PC-3 (cell line): ENCODE results near the gene CIZ1. TPM values are rescaled to one million over a fixed set of nuclear protein-coding genes. Genes with fewer than 3 reads are reported as not detected.

ENCODE experiments used
- ATAC-seq: fragments of 200-7000 bp; cut with Tn5 transposase; 2 replicates; pipeline ENCODE4 v1.9.1; 2020; ENCODE audit warnings: mild to moderate bottlenecking, moderate library complexity
- BruUV-seq: library from RNA; stranded (reverse); fragments of 400-500 nt; replicated peaks from 2 replicates; lab custom pipeline; 2021; lab: Mats Ljungman, UMichigan
- CTCF ChIA-PET: fragments of 300-600 bp; sonication (Branson Sonifier 250); formaldehyde crosslinking; loops from one replicate; lab custom pipeline; 2022; ENCODE audit warnings: antibody characterized with exemption; lab: Charles Lee
- POLR2A ChIA-PET: fragments of 300-600 bp; sonication (Branson Sonifier 250); formaldehyde crosslinking; loops from one replicate; lab custom pipeline; 2022; ENCODE audit warnings: antibody characterized with exemption; ENCODE audit not compliant: unreplicated experiment; lab: Charles Lee
- DNase-seq: peaks from one replicate; pipeline ENCODE4 v3.0.0-alpha.2; 2015
- H2AFZ ChIP-seq: fragments of 300-600 bp; sonication (generic); 2 replicates; pipeline ENCODE4 v1.6.0; 2016; ENCODE audit warnings: antibody characterized with exemption, low read length
- H3F3A ChIP-seq: fragments of 300-600 bp; sonication (generic); one replicate; pipeline ENCODE4 v1.6.0; 2017; ENCODE audit warnings: antibody characterized with exemption, low read length, control low read depth, mild to moderate bottlenecking; ENCODE audit not compliant: unreplicated experiment
- H3K27ac ChIP-seq: fragments of 300-600 bp; sonication (generic); 2 replicates; pipeline ENCODE4 v1.5.1; 2016; ENCODE audit warnings: mild to moderate bottlenecking, low read length
- H3K27me3 ChIP-seq: fragments of 300-600 bp; sonication (generic); 2 replicates; pipeline ENCODE4 v1.6.1; 2016; ENCODE audit warnings: low read length, mixed read lengths
- H3K36me3 ChIP-seq: fragments of 300-600 bp; sonication (generic); 2 replicates; pipeline ENCODE4 v1.6.1; 2016; ENCODE audit warnings: low read depth, mixed run types, low read length, mixed read lengths
- H3K4me1 ChIP-seq: fragments of 300-600 bp; sonication (generic); 2 replicates; pipeline ENCODE4 v1.5.1; 2016; ENCODE audit warnings: low read length; ENCODE audit not compliant: insufficient read depth
- H3K4me2 ChIP-seq: fragments of 300-600 bp; sonication (generic); 2 replicates; pipeline ENCODE4 v1.6.0; 2016; ENCODE audit warnings: low read length
- H3K4me3 ChIP-seq: fragments of 300-600 bp; sonication (generic); 2 replicates; pipeline ENCODE4 v1.5.1; 2016; ENCODE audit warnings: mild to moderate bottlenecking, low read length, mixed read lengths
- H3K79me2 ChIP-seq: fragments of 300-600 bp; sonication (generic); 2 replicates; pipeline ENCODE4 v1.6.1; 2017; ENCODE audit warnings: low read length, mixed read lengths
- H3K9ac ChIP-seq: fragments of 300-600 bp; sonication (generic); 2 replicates; pipeline ENCODE4 v1.6.0; 2016; ENCODE audit warnings: mild to moderate bottlenecking, low read length
- H3K9me2 ChIP-seq: fragments of 300-600 bp; sonication (generic); replicated peaks from 2 replicates; pipeline ENCODE4 v1.6.1; 2016; ENCODE audit warnings: mixed run types, low read length, mixed read lengths
- H3K9me3 ChIP-seq: fragments of 300-600 bp; sonication (generic); 2 replicates; pipeline ENCODE4 v1.6.1; 2016; ENCODE audit warnings: low read length, mixed read lengths
- H4K20me1 ChIP-seq: fragments of 300-600 bp; sonication (generic); 2 replicates; pipeline ENCODE4 v1.6.1; 2016; ENCODE audit warnings: low read length, mixed read lengths
- EZH2 ChIP-seq: fragments of 300-600 bp; sonication (generic); IDR thresholded peaks from one replicate; pipeline ENCODE4 v1.6.1; 2017; ENCODE audit warnings: antibody characterized with exemption, mild to moderate bottlenecking, low read length; ENCODE audit not compliant: unreplicated experiment
- EZH2phosphoT487 ChIP-seq: fragments of 300-600 bp; sonication (generic); IDR thresholded peaks from 2 replicates; pipeline ENCODE4 v1.6.1; 2018; ENCODE audit warnings: mild to moderate bottlenecking, antibody characterized with exemption, low read length, borderline replicate concordance
- intact Hi-C: fragments of 100-400 bp; cut with micrococcal nuclease; formaldehyde crosslinking; loops from 2 replicates; pipeline ENCODE4 v1.9.0; 2023
- total RNA-seq: library from RNA; depleted of rRNA; stranded (reverse); fragments of >200 nt; gene quantifications from 2 replicates; pipeline ENCODE4 v1.2.3, GENCODE V29; 2014
- TF ChIP-seq, protein P1 (sequence below): fragments of 300-600 bp; sonication (generic); conservative IDR thresholded peaks from 2 replicates; pipeline ENCODE4 v1.5.1; 2017; ENCODE audit warnings: antibody characterized with exemption, low read depth, mild to moderate bottlenecking, low read length

Gene CIZ1
- total RNA-seq, 1 experiment from 2014 or later, result 46.1 TPM

DNA sequence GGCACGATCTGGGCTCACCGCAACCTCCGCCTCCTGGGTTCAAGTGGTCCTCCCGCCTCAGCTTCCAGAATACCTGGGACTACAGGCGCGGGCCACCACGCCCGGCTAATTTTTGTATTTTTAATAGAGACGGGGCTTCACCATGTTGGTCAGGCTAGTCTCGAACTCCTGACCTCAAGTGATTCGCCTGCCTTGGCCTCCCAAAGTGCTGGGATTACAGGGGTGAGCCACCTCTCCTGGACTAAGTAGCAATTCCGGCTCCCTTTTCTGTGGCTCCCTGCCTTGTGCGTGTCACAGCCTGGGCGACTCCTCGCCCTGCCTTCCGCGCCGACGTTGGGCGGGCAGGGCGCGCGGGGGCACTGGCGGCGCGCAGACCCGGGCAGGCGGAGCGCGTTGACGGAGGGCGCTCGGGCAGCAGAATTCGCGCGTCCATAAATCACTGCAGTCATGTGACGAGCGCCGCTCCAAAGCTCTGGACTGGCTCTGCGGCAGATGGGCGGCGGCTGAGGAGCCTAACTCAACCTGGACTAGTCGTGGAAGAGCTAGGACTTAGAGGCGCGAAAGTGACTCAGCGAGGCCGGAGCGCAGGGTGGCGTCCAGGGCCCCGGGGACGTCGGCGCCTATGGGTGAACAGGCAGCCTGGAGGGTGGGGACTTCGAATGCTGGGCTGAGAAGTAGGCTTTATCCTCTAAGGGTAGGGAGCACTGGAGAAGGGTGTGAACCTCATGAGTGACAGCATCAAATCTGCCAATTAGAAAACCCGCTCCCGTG lies 1.4 kb upstream of the CIZ1 start:
- H3K9me2 ChIP-seq, result no peaks in the 10 kb centered on the region
- ChIA-PET CTCF (no interaction called here), POLR2A (interaction anchor here (0.6 kb wide), 1 partner anchor 101 kb away, joined by 5 read pairs; no protein-coding TSS in a partner anchor)
- H3K9me3 ChIP-seq, result no peaks in the 10 kb centered on the region
- ATAC-seq (peak; percentile 84), DNase-seq (peak; percentile 93)
- TF ChIP-seq, protein P1, sequence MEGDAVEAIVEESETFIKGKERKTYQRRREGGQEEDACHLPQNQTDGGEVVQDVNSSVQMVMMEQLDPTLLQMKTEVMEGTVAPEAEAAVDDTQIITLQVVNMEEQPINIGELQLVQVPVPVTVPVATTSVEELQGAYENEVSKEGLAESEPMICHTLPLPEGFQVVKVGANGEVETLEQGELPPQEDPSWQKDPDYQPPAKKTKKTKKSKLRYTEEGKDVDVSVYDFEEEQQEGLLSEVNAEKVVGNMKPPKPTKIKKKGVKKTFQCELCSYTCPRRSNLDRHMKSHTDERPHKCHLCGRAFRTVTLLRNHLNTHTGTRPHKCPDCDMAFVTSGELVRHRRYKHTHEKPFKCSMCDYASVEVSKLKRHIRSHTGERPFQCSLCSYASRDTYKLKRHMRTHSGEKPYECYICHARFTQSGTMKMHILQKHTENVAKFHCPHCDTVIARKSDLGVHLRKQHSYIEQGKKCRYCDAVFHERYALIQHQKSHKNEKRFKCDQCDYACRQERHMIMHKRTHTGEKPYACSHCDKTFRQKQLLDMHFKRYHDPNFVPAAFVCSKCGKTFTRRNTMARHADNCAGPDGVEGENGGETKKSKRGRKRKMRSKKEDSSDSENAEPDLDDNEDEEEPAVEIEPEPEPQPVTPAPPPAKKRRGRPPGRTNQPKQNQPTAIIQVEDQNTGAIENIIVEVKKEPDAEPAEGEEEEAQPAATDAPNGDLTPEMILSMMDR, result peak; percentile 60
- TF ChIP-seq EZH2, result no peak
- TF ChIP-seq EZH2phosphoT487, result no peak
- peak overlapping the region; percentile 77 for H2AFZ ChIP-seq
- peaks cover 15% of the 10 kb centered on the region for H3K79me2 ChIP-seq
- H3K4me1 ChIP-seq, result peaks cover 9% of the 10 kb centered on the region; the same call in 1 of the 2 replicates
- peak overlapping the region; percentile 64 for H3K27ac ChIP-seq
- TSS peak; percentile 20 for BruUV-seq
- intact Hi-C loops, result no loop called here
- H3K27me3 ChIP-seq, result no peaks in the 10 kb centered on the region
- no peaks in the 10 kb centered on the region for H4K20me1 ChIP-seq
- no peaks in the 10 kb centered on the region for H3K36me3 ChIP-seq
- 0 out of 2 replicates have a peak overlapping the region, but pooled peaks have one; percentile 29 for H3K9ac ChIP-seq
- H3K4me3 ChIP-seq, result peak overlapping the region; percentile 38; the same call in 1 of the 2 replicates
- peak overlapping the region; percentile 49 for H3K4me2 ChIP-seq
- H3F3A ChIP-seq, result no peaks in the 10 kb centered on the region

DNA sequence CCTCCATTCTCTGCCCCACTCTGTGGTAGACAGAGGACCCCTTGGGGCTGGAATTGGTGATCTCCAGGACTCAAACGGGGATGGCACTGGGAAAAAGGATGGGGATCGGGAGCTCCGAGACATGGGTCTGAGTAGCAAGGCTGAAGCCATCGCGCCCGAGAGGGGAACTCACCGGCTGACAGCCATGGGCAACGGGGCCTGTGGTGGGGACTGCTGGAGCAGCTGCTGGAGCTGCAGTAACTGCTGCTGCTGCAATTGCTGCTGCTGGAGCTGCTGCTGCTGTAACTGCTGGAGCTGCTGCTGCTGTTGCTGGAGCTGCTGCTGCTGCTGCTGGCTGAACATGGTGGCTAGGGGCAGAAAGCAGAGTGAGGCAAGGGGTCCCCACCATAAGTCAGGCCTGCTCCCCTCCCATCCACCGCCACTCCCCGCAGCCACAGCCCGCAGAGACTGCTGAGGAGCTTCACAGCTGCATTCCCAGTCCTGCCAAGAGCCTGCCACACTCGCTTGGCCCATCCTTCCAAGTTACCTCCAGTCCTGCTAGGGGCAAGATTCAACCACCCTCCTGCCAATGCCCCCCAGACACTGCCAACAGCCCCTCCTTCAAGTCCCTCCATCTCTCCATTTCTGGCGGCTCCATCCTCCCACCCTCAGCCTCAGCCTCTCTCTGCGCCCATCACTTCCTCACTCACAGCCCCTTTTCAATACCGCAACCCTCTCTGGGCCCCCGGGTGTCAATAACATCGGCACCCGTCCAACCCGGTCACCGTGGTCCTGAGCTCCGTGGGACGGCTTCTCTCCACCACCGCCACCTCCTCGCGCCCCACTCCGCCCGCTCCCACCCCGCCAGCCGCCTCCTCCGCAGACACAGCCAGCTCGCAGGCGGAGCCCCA lies 611 bp downstream of the CIZ1 start:
- TSS peak; percentile 29 for BruUV-seq
- intact Hi-C loops, result no loop called here
- H3K4me3 ChIP-seq, result peak overlapping the region; percentile 89
- ATAC-seq, result peak; percentile 13
- peaks cover 15% of the 10 kb centered on the region for H3K79me2 ChIP-seq
- POLR2A ChIA-PET, result interaction anchor here (0.5 kb wide), 1 partner anchor 31 kb away, joined by 4 read pairs; no protein-coding TSS in a partner anchor
- H3K4me2 ChIP-seq, result peak overlapping the region; percentile 92
- H3K36me3 ChIP-seq, result 0 out of 2 replicates have a peak, but pooled peaks cover 3% of the 10 kb centered on the region
- no peaks in the 10 kb centered on the region for H3F3A ChIP-seq
- H3K27me3 ChIP-seq, result no peaks in the 10 kb centered on the region
- peak overlapping the region; percentile 96 for H2AFZ ChIP-seq
- CTCF ChIA-PET, result no interaction called here
- no peaks in the 10 kb centered on the region for H4K20me1 ChIP-seq
- peak overlapping the region; percentile 92 for H3K9ac ChIP-seq
- no peaks in the 10 kb centered on the region for H3K9me2 ChIP-seq
- no peak for TF ChIP-seq EZH2
- no peaks in the 10 kb centered on the region for H3K9me3 ChIP-seq
- H3K27ac ChIP-seq, result no peak overlapping the region
- H3K4me1 ChIP-seq, result peaks cover 9% of the 10 kb centered on the region; the same call in 1 of the 2 replicates
- no peak for DNase-seq

DNA sequence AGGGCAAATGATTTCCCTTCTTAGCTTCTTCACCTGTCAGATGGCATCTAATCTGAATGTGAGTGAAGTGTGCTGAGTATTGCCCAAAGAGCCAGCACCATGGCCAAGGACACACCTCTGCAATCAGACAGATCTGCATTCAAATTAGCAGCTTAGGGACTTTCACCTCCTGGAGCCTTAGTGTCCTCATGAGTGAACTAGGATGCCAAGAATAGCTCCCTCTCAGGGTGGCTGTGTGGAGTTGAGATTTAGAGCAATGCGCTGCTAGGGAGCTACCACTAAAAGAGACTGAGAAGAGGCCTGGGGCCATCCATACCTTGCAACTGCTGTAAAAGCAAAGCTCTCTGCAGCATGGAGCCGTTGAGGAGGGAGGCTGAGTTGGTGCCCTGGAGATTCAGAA lies 1.4 kb downstream of the CIZ1 start:
- no peak for DNase-seq
- intact Hi-C loops, result no loop called here
- ChIA-PET POLR2A (no interaction called here), CTCF (no interaction called here)
- ATAC-seq, result no peak
- no peaks in the 10 kb centered on the region for H3K9me3 ChIP-seq
- no TSS peak for BruUV-seq
- H3K9me2 ChIP-seq, result no peaks in the 10 kb centered on the region
- no peaks in the 10 kb centered on the region for H4K20me1 ChIP-seq
- no peaks in the 10 kb centered on the region for H3K27me3 ChIP-seq
- no peak for TF ChIP-seq EZH2
- no peak for TF ChIP-seq EZH2phosphoT487
- TF ChIP-seq, protein P1, result no peak
- H2AFZ ChIP-seq, result no peak overlapping the region
- no peak overlapping the region for H3K27ac ChIP-seq
- no peaks in the 10 kb centered on the region for H3F3A ChIP-seq
- no peak overlapping the region for H3K9ac ChIP-seq
- no peak overlapping the region for H3K4me3 ChIP-seq
- H3K79me2 ChIP-seq, result peaks cover 15% of the 10 kb centered on the region
- H3K4me1 ChIP-seq, result peaks cover 9% of the 10 kb centered on the region; the same call in 1 of the 2 replicates
- H3K4me2 ChIP-seq, result peak overlapping the region; percentile 92
- 0 out of 2 replicates have a peak, but pooled peaks cover 3% of the 10 kb centered on the region for H3K36me3 ChIP-seq
